HepG2 (cell line): ENCODE results near the gene BST1. TPM values are rescaled to one million over a fixed set of nuclear protein-coding genes. Genes with fewer than 3 reads are reported as not detected.
A peak's percentile ranks its signal among the peaks of the same experiment; 100 is the strongest.

ENCODE experiments used
- BCL3 ChIP-seq: sonication (generic); formaldehyde crosslinking; IDR thresholded peaks from 2 replicates; pipeline ENCODE4 v1.5.1; 2020; ENCODE audit warnings: mild to moderate bottlenecking, missing genetic modification reagents, moderate library complexity
- CREB1 ChIP-seq, 2 experiments: fragments of 450-650 bp in 1 of 2; IDR thresholded peaks; 2 replicates each; pipeline ENCODE4 v1.6.1; 2016 to 2017; ENCODE audit warnings: control low read depth in 1 of 2, mild to moderate bottlenecking in 1 of 2, missing compliant biosample characterization in 1 of 2, missing genetic modification characterization in 1 of 2
- FOXK2 ChIP-seq: fragments of 450-650 bp; IDR thresholded peaks from 2 replicates; pipeline ENCODE4 v1.6.1; 2016
- KLF6 ChIP-seq: IDR thresholded peaks from 2 replicates; pipeline ENCODE4 v1.8.0; 2016; ENCODE audit warnings: missing biosample characterization, missing genetic modification reagents
- MATR3 ChIP-seq: sonication (generic); formaldehyde crosslinking; IDR thresholded peaks from 2 replicates; pipeline ENCODE4 v1.4.0; 2020; ENCODE audit warnings: missing genetic modification reagents
- MYC ChIP-seq: sonication (generic); formaldehyde crosslinking; IDR thresholded peaks from 2 replicates; pipeline ENCODE4 v1.9.0; 2021; ENCODE audit warnings: missing genetic modification reagents, borderline replicate concordance
- TAF15 ChIP-seq: fragments of 200-400 bp; formaldehyde crosslinking; IDR thresholded peaks from one replicate; pipeline ENCODE4 v1.6.1; 2018; ENCODE audit warnings: mild to moderate bottlenecking, low read depth, low read length; ENCODE audit not compliant: poor library complexity, severe bottlenecking
- TFDP1 ChIP-seq: IDR thresholded peaks from 2 replicates; pipeline ENCODE4 v1.6.1; 2016; ENCODE audit warnings: missing compliant biosample characterization, missing genetic modification reagents, borderline replicate concordance
- ZBED4 ChIP-seq: sonication (generic); formaldehyde crosslinking; IDR thresholded peaks from 2 replicates; pipeline ENCODE4 v1.4.0; 2020; ENCODE audit warnings: missing genetic modification reagents, borderline replicate concordance
- ZNF276 ChIP-seq: sonication (generic); formaldehyde crosslinking; IDR thresholded peaks from 2 replicates; pipeline ENCODE4 v1.4.0; 2020; ENCODE audit warnings: mild to moderate bottlenecking, low read depth, missing genetic modification reagents
- ZNF609 ChIP-seq: sonication (generic); formaldehyde crosslinking; IDR thresholded peaks from 2 replicates; pipeline ENCODE4 v1.4.0; 2020; ENCODE audit warnings: mild to moderate bottlenecking, missing genetic modification reagents, borderline replicate concordance
- ZNF746 ChIP-seq: sonication (generic); formaldehyde crosslinking; IDR thresholded peaks from 2 replicates; pipeline ENCODE4 v1.8.0; 2022; ENCODE audit warnings: mild to moderate bottlenecking, missing genetic modification reagents
- polyA plus RNA-seq, 8 experiments: library from polyadenylated mRNA; depleted of rRNA in 3 of 8; stranded (reverse) in 7 of 8; unstranded in 1 of 8; fragments of >200 nt; fragmentation: Illumina TruSeq in 4 of 8; extraction: Trizol in 4 of 8; gene quantifications; 2 replicates each; pipeline versions ENCODE4 v1.2.1 to v1.2.3, GENCODE V29; 2011 to 2016; ENCODE audit warnings: low read depth in 4 of 8, missing spikeins in 1 of 8, mixed read lengths in 1 of 8; ENCODE audit not compliant: insufficient read depth in 1 of 8
- total RNA-seq, 5 experiments: library from RNA; depleted of rRNA; stranded (reverse); fragments of >200 nt; fragmentation: Illumina TruSeq; extraction: Trizol; gene quantifications; 2 replicates each; pipeline ENCODE4 v1.2.3, GENCODE V29; 2016; ENCODE audit warnings: low read depth in 1 of 5

Gene BST1
- total and polyA plus RNA-seq, 2 of the 13 experiments (the other 11 are each of a cell fraction or from before 2014, with no cell fraction given) = 0.09 to 0.49 TPM

- TF ChIP-seq ZNF746 (peak; percentile 63; the same call in 1 of the 2 replicates), ZBED4 (peak; percentile 61; the same call in 1 of the 2 replicates), MATR3 (CRISPR knock-in tag) (no peak), MYC (CRISPR knock-in tag) (peak; percentile 83), TFDP1 (CRISPR knock-in tag) (peak; percentile 99), ZNF276 (CRISPR knock-in tag) (no peak), CREB1 (IDR thresholded peaks at IDR 0.05) (peak; percentile 23; the same call in 1 of the 2 replicates), CREB1 (CRISPR knock-in tag; IDR thresholded peaks at IDR 0.05) (peak; percentile 74), KLF6 (no peak), FOXK2 (no peak), TAF15 (no peak), ZNF609 (peak; percentile 37; the same call in 1 of the 2 replicates), BCL3 (CRISPR knock-in tag) (peak; percentile 90)
These were observed 21.3 kb upstream of the BST1 start, which contains the start of gene FAM200B (continued) for GRCh38 chr4:15681372-15682241.
